DOHH2 (cell line): Measurements from ENCODE around the gene FAT2.

Source experiments
- H3F3A ChIP-seq: fragments of 200-600 bp; sonication (generic), shearing (Covaris generic); 2 replicates; pipeline ENCODE4 v1.6.0; 2016; ENCODE audit warnings: antibody characterized with exemption, mild to moderate bottlenecking; ENCODE audit not compliant: control insufficient read depth, insufficient read depth
- H3K27ac ChIP-seq: fragments of 200-600 bp; sonication (generic); 2 replicates; pipeline ENCODE4 v1.5.1; 2014; ENCODE audit warnings: low read depth, mild to moderate bottlenecking, low read length, moderate library complexity
- H3K27me3 ChIP-seq: fragments of 200-600 bp; sonication (generic); 2 replicates; pipeline ENCODE4 v1.6.1; 2014; ENCODE audit warnings: mild to moderate bottlenecking, low read length, mixed read lengths; ENCODE audit not compliant: control insufficient read depth
- H3K36me3 ChIP-seq: fragments of 200-600 bp; sonication (generic); 2 replicates; pipeline ENCODE4 v1.6.1; 2014; ENCODE audit warnings: mild to moderate bottlenecking, low read length, moderate library complexity, mixed read lengths; ENCODE audit not compliant: control insufficient read depth
- H3K4me1 ChIP-seq: fragments of 200-600 bp; sonication (generic); 2 replicates; pipeline ENCODE4 v1.6.1; 2014; ENCODE audit warnings: mild to moderate bottlenecking, low read length, mixed read lengths; ENCODE audit not compliant: control insufficient read depth
- H3K4me2 ChIP-seq: fragments of 200-600 bp; sonication (generic); 2 replicates; pipeline ENCODE4 v1.6.0; 2014; ENCODE audit warnings: mild to moderate bottlenecking, low read length, moderate library complexity
- H3K4me3 ChIP-seq: fragments of 200-600 bp; sonication (generic); 2 replicates; pipeline ENCODE4 v1.5.1; 2014; ENCODE audit warnings: mild to moderate bottlenecking, low read length, mixed read lengths
- H3K79me2 ChIP-seq: fragments of 200-600 bp; sonication (generic); 2 replicates; pipeline ENCODE4 v1.6.1; 2014; ENCODE audit warnings: mild to moderate bottlenecking, low read length, mixed read lengths; ENCODE audit not compliant: control insufficient read depth
- H3K9me2 ChIP-seq: fragments of 200-600 bp; sonication (generic); replicated peaks from 2 replicates; pipeline ENCODE4 v1.6.1; 2014; ENCODE audit warnings: mild to moderate bottlenecking, low read length, mixed read lengths; ENCODE audit not compliant: control insufficient read depth
- H3K9me3 ChIP-seq: fragments of 200-600 bp; sonication (generic); 2 replicates; pipeline ENCODE4 v1.6.1; 2014; ENCODE audit warnings: antibody characterized with exemption, low read length, mixed read lengths; ENCODE audit not compliant: control insufficient read depth, insufficient read depth
- H4K20me1 ChIP-seq: fragments of 200-600 bp; sonication (generic); 2 replicates; pipeline ENCODE4 v1.6.0; 2014; ENCODE audit warnings: low read depth, mild to moderate bottlenecking, antibody characterized with exemption, low read length, moderate library complexity; ENCODE audit not compliant: control insufficient read depth, insufficient read depth
- CTCF ChIP-seq: fragments of 200-600 bp; sonication (generic); IDR thresholded peaks from one replicate; pipeline ENCODE4 v1.5.1; 2014; ENCODE audit warnings: antibody characterized with exemption, mild to moderate bottlenecking, low read depth, low read length; ENCODE audit not compliant: poor library complexity, severe bottlenecking
- EZH2phosphoT487 ChIP-seq: fragments of 200-600 bp; sonication (generic); IDR thresholded peaks from 2 replicates; pipeline ENCODE4 v1.6.1; 2017; ENCODE audit warnings: borderline replicate concordance, mild to moderate bottlenecking, antibody characterized with exemption, low read length, moderate library complexity, mixed read lengths

The FAT2 gene

DNA sequence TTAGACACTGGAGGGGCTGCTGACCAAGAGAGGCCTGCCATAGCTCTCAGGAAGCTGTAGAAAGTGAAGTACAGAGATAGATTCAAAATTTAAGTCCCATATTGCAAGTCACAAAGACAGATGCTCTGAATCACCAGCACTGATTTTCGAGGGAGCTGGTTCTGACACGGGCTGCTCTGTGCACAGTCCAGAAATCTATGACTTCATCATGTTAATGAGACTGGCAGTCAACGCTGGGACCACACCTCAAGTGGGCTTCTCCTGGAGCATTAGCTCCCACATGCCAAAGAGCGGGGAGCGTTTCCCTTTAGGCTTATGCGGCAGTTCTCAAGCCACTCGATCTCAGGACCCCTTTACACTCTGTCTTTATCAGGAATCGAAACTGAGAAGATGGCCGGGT lies 34.2 kb upstream of the FAT2 start:
- H3K27me3 ChIP-seq, result peaks cover 13% of the 10 kb centered on the region
- H3K9me2 ChIP-seq, result no peaks in the 10 kb centered on the region
- TF ChIP-seq EZH2phosphoT487, result no peak

DNA sequence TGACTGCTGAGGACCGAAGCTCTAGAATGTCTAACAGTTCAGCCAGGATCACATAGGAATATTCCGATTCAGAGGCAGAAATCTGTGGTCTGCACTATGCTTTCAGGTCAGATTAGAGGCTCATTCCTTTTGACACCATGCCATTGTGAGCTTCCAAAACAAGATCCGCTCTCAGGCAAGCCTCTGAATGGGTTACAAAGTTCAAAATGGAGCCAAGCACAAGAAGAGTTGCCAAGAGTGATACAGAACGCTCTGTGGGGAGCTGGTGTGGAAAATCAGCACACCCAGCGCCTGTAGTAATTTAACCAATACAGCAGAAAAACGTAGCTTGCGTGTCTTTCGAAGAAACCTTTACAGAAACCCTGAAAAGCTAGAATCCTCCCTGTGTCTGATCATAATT lies 33.3 kb upstream of the FAT2 start:
- no peak overlapping the region for H3K27ac ChIP-seq
- no peaks in the 10 kb centered on the region for H3K9me2 ChIP-seq
- no peaks in the 10 kb centered on the region for H3K36me3 ChIP-seq
- no peaks in the 10 kb centered on the region for H3K9me3 ChIP-seq
- H3K27me3 ChIP-seq, result peaks cover 13% of the 10 kb centered on the region
- H3K4me3 ChIP-seq, result no peak overlapping the region
- no peak overlapping the region for H3K4me2 ChIP-seq
- H3K79me2 ChIP-seq, result no peaks in the 10 kb centered on the region
- H4K20me1 ChIP-seq, result no peaks in the 10 kb centered on the region
- TF ChIP-seq CTCF, result no peak
- no peak for TF ChIP-seq EZH2phosphoT487
- no peaks in the 10 kb centered on the region for H3F3A ChIP-seq
- no peaks in the 10 kb centered on the region for H3K4me1 ChIP-seq

More for the DNA sequence above, 34.2 kb upstream of the FAT2 start:
- Histone ChIP-seq H3K79me2 (no peaks in the 10 kb centered on the region), H3K4me2 (no peak overlapping the region), H3K4me3 (no peak overlapping the region), H3K36me3 (no peaks in the 10 kb centered on the region), H3K27ac (no peak overlapping the region), H3F3A (no peaks in the 10 kb centered on the region), H4K20me1 (no peaks in the 10 kb centered on the region), H3K4me1 (no peaks in the 10 kb centered on the region), H3K9me3 (no peaks in the 10 kb centered on the region)

DNA sequence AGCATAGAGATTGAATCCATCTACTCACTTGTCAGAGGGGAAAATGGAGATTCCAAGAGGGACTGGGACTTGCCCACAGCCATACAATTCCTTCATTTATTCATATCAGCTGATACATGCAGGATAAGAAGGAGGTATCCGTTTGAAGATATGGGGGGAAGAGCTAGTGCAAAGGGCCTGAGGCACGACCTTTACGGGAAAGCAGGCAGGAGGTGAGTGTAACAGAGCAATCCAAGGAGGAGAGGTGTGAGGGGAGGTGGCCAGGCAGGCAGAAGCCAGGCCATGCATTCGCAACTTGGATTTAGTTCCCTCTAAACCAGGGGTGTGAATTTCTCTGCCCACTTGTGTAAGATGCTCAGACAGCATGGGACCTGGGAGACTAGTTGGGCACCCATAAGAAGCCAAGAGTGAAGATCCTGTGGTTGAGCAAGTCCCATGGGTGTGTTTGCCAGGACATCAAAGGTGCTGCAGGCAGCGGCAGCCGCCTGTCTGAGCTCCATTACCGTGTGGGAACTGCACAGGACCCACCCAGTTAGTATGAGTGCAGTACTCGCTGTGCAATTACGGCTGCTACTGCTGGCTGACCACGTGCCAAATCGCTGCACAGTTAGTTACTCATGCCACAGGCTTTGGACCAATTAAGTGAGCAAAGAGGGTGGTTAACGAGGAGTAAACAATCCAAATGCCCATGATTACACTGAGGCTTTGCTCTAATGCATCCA lies 31.4 kb upstream of the FAT2 start:
- Histone ChIP-seq H3K27ac (no peak overlapping the region), H3K9me2 (no peaks in the 10 kb centered on the region), H3K4me1 (no peaks in the 10 kb centered on the region), H3K79me2 (no peaks in the 10 kb centered on the region), H3K27me3 (peaks cover 10% of the 10 kb centered on the region; the same call in 1 of the 2 replicates), H3K36me3 (no peaks in the 10 kb centered on the region), H3K4me2 (no peak overlapping the region), H3K9me3 (no peaks in the 10 kb centered on the region), H3K4me3 (no peak overlapping the region), H3F3A (no peaks in the 10 kb centered on the region), H4K20me1 (no peaks in the 10 kb centered on the region)
- no peak for TF ChIP-seq EZH2phosphoT487

DNA sequence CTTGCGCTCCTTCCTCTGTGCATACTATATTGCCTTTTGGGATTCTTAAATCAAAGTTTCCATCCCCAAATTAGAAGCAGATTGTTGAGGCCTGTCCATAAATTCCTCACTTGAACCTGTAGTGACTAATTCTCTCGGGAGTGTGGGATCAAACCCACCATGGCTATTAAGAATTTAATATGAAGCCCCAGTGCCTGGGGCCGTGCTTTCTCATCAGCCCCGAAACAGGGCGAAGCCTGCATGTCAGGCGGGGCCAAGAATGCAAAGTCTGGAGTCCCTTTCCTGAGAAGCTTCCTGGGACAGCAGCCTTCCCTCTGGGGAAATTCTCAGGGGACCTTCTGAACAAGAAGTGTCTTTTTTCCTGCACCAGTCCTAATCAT lies 29.3 kb upstream of the FAT2 start:
- Histone ChIP-seq H3K27me3 (peaks cover 13% of the 10 kb centered on the region; the same call in 1 of the 2 replicates), H3K27ac (no peak overlapping the region), H3F3A (no peaks in the 10 kb centered on the region), H3K9me2 (no peaks in the 10 kb centered on the region), H3K4me3 (no peak overlapping the region), H4K20me1 (no peaks in the 10 kb centered on the region), H3K9me3 (no peaks in the 10 kb centered on the region), H3K79me2 (no peaks in the 10 kb centered on the region), H3K4me1 (no peaks in the 10 kb centered on the region), H3K36me3 (no peaks in the 10 kb centered on the region), H3K4me2 (no peak overlapping the region)
- TF ChIP-seq EZH2phosphoT487 (no peak), CTCF (no peak)
